Motor neuron (in vitro differentiated cells): ENCODE measurements around the gene TTYH2. TPM values are rescaled to one million over a fixed set of nuclear protein-coding genes. Genes with fewer than 3 reads are reported as not detected.

Source experiments
- ATAC-seq, 8 experiments: fragments of 200-7000 bp; cut with Tn5 transposase; replicated peaks in 6 of 8; 2 replicates each; pipeline ENCODE4 v1.8.0; 2021; ENCODE audit warnings: mild to moderate bottlenecking in 8 of 8, moderate library complexity in 8 of 8
- H3K27ac ChIP-seq, 2 donors: fragments of 250-450 bp; sonication (Bioruptor Pico); 2 replicates each; pipeline ENCODE4 v1.9.0; 2021; ENCODE audit warnings: antibody characterized with exemption in 2 of 2, mild to moderate bottlenecking in 2 of 2, moderate library complexity in 1 of 2
- H3K4me1 ChIP-seq, 2 donors: fragments of 250-450 bp; sonication (Bioruptor Pico); replicated peaks in 1 of 2; 2 replicates each; pipeline ENCODE4 v1.6.1; 2021; ENCODE audit warnings: antibody characterized with exemption in 2 of 2, mild to moderate bottlenecking in 2 of 2, moderate library complexity in 1 of 2
- H3K4me3 ChIP-seq, 5 donors: fragments of 250-450 bp; sonication (Bioruptor Pico); 2 replicates each; pipeline ENCODE4 v1.9.0; 2021; ENCODE audit warnings: antibody characterized with exemption in 5 of 5, mild to moderate bottlenecking in 5 of 5, moderate library complexity in 4 of 5
- WGBS, 10 experiments: fragments of 450-650 bp; shearing (Covaris generic); methylation state at CpG; one replicate each; pipeline ENCODE4 v1.0.0; 2022; 5-methylcytosine and 5-hydroxymethylcytosine counted together
- in situ Hi-C, 9 experiments: fragments of 400-800 bp; cut with MboI; loops; one replicate each; pipeline ENCODE4 v1.15.0; 2021; ENCODE audit warnings: low sequenced_read_pairs in 9 of 9, low pct_unique_long_range_greater_than_20kb in 2 of 9; ENCODE audit not compliant: unreplicated experiment in 9 of 9
- total RNA-seq, 8 experiments: library from RNA; unstranded; fragments of 300-600 nt; gene quantifications; 2 replicates each; pipeline versions ENCODE4 v1.2.3 to v1.2.4, GENCODE V29; 2022

TTYH2 gene
- total RNA-seq, 8 experiments from 2014 or later = 6.0 to 20.6 (median 9.1) TPM

GRCh38 chr17:74210191-74211140, 2.9 kb upstream of the TTYH2 start:
- Histone ChIP-seq H3K4me1 (peaks cover 40 to 51% of the 10 kb centered on the region in 2 donors), H3K27ac (peak overlapping the region; percentile 57 to 87), H3K4me3 (no peak overlapping the region)
- in situ Hi-C loops = loop anchor here in 2 of 9 experiments (25.0 kb wide), 1 partner anchor 152 kb away; the partner anchor contains the start of genes BTBD17 (in 2 of the 2) and GPR142 (in 2 of the 2)
- 5 to 39% (median 17%) methylated on average over 2 to 9 of the region's 18 CpGs; no CpG with 5 or more reads in 2 of the 10 experiments for WGBS, 10 experiments
- ATAC-seq = peak; percentile 10 to 76 (median 63)

DNA sequence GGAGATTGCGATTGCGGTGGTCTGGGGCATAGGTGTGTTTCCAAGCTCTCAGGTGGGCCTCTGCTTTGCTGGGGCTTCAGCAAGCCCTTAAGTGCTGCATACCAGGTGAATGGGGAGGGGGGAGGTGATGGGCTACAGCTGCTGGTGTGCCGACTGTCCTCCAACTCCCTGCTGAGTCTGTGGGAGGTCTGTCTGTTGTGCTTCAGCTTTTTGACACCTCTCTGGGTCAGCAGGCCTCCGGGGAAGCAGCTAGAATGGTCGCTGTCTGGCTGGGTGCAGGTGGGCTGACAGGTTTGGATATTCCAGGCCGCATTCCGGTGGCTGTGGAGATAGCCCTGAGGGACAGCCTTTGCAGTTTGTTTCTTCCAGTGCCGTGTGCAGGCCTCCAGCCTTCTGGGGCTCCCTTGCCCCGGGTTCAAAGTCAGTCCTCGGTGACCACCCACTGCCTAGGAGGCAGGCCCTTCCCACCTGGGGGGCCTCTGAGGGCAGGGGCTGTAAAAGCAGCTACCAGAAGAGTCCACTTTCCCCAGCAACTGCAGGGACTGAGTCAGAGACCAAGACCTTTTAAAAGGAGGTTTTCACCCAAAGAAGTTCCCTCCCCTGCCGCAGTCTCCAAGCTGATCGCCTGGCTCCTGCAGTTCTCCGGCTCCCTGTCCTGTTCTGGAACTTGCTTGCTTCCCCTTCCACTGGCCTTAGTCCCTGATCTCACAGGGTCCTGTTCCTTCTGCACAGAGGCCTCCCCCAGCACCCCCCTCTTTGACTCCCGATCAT, 2.0 kb upstream of the TTYH2 start:
- 28 to 100% (median 60%) methylated on average over 1 to 5 of the region's 14 CpGs; no CpG with 5 or more reads in 5 of the 10 experiments for WGBS, 10 experiments
- peak in 3 of 8 experiments; percentile 0 to 1 (median 1) for ATAC-seq
- Histone ChIP-seq H3K4me3 (no peak overlapping the region), H3K4me1 (peaks cover 40 to 45% of the 10 kb centered on the region in 2 donors), H3K27ac (peak overlapping the region; percentile 57 to 87)
- in situ Hi-C loops = loop anchor here in 2 of 9 experiments (25.0 kb wide), 1 partner anchor 151 kb away; the partner anchor contains the start of genes BTBD17 (in 2 of the 2) and GPR142 (in 2 of the 2)

DNA sequence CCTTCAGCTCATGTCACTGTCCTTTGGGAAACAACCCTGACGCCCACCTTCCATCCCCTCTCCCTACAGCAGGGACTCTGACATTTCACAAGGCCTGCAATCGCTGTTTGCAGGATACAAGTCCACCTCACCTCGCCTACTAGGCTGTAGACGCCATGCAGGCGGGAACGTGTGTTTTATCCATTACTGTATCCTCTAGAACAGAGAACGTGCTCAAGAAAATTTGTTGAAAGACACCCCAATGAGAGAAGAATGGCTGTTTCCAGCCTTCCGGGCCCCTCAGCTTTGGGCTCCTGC, 1.5 kb upstream of the TTYH2 start:
- peaks cover 40 to 45% of the 10 kb centered on the region in 2 donors for H3K4me1 ChIP-seq
- 17 to 80% (median 58%) methylated on average over 1 to 6 of the region's 8 CpGs; no CpG with 5 or more reads in 4 of the 10 experiments for WGBS, 10 experiments
- peak overlapping the region; percentile 57 to 87 for H3K27ac ChIP-seq
- ATAC-seq = peak in 1 of 8 experiments; percentile 0
- in situ Hi-C loops = loop anchor here in 2 of 9 experiments (25.0 kb wide), 1 partner anchor 150 kb away; the partner anchor contains the start of genes BTBD17 (in 2 of the 2) and GPR142 (in 2 of the 2)
- H3K4me3 ChIP-seq = no peak overlapping the region

- H3K27ac ChIP-seq = peak overlapping the region in 1 of 2 donors; percentile 87
- 0 to 100% (median 62%) methylated on average over 1 to 13 of the region's 48 CpGs; no CpG with 5 or more reads in 2 of the 10 experiments for WGBS, 10 experiments
- peaks cover 40 to 45% of the 10 kb centered on the region in 2 donors for H3K4me1 ChIP-seq
- H3K4me3 ChIP-seq = no peak overlapping the region
- in situ Hi-C loops = loop anchor here in 2 of 9 experiments (25.0 kb wide), 1 partner anchor 150 kb away; the partner anchor contains the start of genes BTBD17 (in 2 of the 2) and GPR142 (in 2 of the 2)
- peak in 3 of 8 experiments; percentile 15 to 27 (median 24) for ATAC-seq
Measured at GRCh38 chr17:74212209-74212912, 1.0 kb upstream of the TTYH2 start.

DNA sequence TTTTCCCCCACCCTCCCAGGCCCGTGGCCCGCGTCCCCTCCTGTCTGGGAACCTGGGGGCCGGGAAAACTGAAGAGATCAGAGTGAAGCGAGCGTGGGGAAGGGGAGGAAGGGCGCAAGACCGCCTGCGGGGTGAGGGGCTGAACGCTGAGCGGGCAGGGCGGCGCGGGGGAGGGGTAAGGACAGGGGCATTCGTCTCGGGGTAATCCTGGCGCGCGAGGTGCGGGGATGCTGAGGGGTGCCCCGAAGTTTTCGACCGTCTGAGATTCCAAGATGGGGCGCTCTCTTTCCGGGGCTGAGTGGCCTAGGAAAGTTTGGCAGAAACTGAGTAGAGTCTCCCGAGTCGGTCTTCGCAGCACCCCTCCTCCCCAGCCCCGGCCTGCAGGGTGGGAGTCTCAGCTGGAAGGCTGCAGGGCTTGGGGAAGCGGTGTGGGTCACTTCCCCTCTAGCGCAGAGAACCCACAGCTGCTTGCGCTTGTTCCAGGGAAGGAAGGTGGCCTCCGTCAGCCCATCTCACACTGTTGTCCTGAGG, 555 bp downstream of the TTYH2 start:
- Histone ChIP-seq H3K4me3 (peak overlapping the region; percentile 24 to 46 (median 33)), H3K4me1 (peaks cover 40 to 45% of the 10 kb centered on the region in 2 donors), H3K27ac (no peak overlapping the region)
- in situ Hi-C loops = loop anchor here in 2 of 9 experiments (25.0 kb wide), 1 partner anchor 148 kb away; the partner anchor contains the start of genes BTBD17 (in 2 of the 2) and GPR142 (in 2 of the 2)
- 0 to 30% (median 20%) methylated on average over 1 to 2 of the region's 33 CpGs; no CpG with 5 or more reads in 7 of the 10 experiments for WGBS, 10 experiments
- peak in 5 of 8 experiments; percentile 2 to 15 (median 8) for ATAC-seq

DNA sequence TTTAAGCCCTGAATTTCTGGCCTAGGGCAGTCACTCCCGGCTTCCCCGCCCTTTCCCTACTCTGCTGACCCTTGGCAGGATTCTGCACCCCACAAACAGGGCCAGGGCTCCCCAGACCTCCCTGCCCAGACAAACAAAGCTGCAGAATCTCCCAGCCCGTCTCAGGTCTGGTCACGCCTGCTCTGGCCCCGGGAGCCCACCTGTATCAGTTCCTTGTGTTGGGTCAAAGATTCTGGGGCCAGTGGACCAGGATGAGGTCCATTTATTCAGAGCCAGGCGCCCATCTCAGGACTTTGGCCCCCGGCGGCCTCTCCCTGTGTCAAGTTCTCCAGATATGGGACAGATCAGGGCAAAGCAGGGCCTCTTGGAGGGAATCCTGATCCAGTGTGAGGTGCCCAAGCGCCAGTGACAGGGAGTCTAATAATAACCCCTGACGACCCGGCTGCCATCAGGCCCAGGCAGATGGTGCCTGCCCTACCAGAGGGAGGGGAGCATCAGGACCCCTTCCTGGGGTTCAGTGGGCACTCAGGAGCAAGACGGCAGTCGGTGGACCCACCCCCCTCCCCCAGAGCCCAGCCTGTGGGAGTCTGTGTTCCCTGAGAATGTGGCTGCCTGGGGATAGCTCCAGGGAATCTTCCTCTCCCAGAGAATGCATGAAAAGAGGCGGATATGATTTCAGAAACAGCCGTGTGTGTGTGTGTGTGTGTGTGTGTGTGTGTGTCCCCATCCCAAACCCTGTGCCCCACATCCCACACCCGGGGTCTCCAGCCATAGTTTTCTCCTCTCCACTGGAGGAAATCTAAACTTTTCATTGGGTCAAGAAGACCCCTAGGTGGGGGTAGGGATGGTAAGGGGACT, 1.3 kb downstream of the TTYH2 start:
- ATAC-seq = no peak
- WGBS, 10 experiments = 51 to 93% (median 69%) methylated on average over 3 to 11 of the region's 16 CpGs; no CpG with 5 or more reads in 6 of the 10 experiments
- H3K27ac ChIP-seq = no peak overlapping the region

DNA sequence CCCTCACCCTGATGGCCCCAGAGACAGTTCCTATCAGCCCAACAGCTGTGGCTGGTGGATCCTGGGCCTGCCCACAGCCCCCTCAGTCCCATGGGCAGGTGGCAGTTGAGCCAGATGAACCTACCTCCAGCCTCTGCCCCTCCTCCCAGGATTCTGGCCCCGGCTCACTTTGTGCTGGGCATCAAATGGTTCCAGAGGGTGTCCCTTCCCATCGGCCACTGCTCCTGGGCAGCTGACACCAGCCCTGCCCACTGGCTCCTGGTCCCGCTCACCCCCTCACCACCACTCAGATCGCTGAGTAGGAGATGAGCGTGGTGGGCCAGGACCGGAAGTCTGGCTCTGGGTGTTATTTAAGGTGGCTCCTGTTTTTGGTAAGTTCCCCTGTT, 2.0 kb downstream of the TTYH2 start:
- in situ Hi-C loops = loop anchor here in 2 of 9 experiments (25.0 kb wide), 1 partner anchor 147 kb away; the partner anchor contains the start of genes BTBD17 (in 2 of the 2) and GPR142 (in 2 of the 2)
- no peak for ATAC-seq
- H3K4me1 ChIP-seq = peaks cover 38 to 40% of the 10 kb centered on the region in 2 donors
- 62 to 100% (median 100%) methylated on average over 1 to 3 of the region's 6 CpGs; no CpG with 5 or more reads in 7 of the 10 experiments for WGBS, 10 experiments
- no peak overlapping the region for H3K27ac ChIP-seq
- no peak overlapping the region for H3K4me3 ChIP-seq

More for the DNA sequence above, 1.3 kb downstream of the TTYH2 start:
- peak overlapping the region in 3 of 5 donors; percentile 33 to 46 (median 36) for H3K4me3 ChIP-seq
- in situ Hi-C loops = loop anchor here in 2 of 9 experiments (25.0 kb wide), 1 partner anchor 148 kb away; the partner anchor contains the start of genes BTBD17 (in 2 of the 2) and GPR142 (in 2 of the 2)
- peaks cover 40 to 45% of the 10 kb centered on the region in 2 donors for H3K4me1 ChIP-seq

- no peak for ATAC-seq
- no peak overlapping the region for H3K27ac ChIP-seq
- in situ Hi-C loops = loop anchor here in 2 of 9 experiments (25.0 kb wide), 1 partner anchor 146 kb away; the partner anchor contains the start of genes BTBD17 (in 2 of the 2) and GPR142 (in 2 of the 2)
- 80 to 90% (median 85%) methylated on average over 1 to 5 of the region's 5 CpGs; no CpG with 5 or more reads in 7 of the 10 experiments for WGBS, 10 experiments
- H3K4me1 ChIP-seq = peaks cover 26 to 30% of the 10 kb centered on the region in 2 donors
- no peak overlapping the region for H3K4me3 ChIP-seq
Measured at GRCh38 chr17:74216505-74216904, 3.1 kb downstream of the TTYH2 start.

DNA sequence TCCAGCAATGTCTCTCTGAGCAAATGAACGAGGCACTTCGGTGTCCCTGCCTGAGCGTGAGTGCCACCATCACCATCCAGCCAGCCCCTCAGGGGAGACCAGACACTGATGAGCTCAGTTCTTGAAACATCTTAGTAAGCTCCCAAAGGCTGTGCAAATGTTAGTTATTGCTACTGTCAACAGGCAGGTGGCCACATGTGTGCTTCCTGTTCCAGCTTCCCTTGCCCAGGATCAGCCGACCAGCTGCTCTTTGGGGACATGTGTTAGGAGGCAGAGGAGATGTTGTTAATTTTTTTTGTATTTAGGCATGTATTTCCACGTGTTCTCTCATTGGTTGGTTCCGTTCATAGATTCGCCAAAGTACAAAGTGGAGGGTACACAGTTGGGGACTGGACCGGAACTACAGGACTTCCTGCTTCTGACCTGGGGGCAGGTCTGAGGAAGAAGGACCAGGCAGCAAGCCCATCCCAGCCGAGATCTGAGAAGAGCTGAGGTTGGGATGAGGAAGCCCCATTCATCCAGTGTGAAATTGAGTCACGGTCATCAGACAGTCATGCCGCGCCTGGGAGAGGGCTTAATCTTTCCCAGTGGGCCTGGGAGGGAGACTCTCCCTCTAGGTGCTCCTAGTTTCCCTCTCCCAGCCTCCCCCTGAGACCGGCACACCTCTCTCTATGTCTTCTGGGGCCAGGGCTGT, 3.8 kb downstream of the TTYH2 start:
- ATAC-seq = no peak
- H3K4me3 ChIP-seq = no peak overlapping the region
- H3K27ac ChIP-seq = no peak overlapping the region
- peaks cover 20 to 23% of the 10 kb centered on the region in 2 donors for H3K4me1 ChIP-seq
- WGBS, 10 experiments = 69 to 100% (median 80%) methylated on average over 1 to 6 of the region's 13 CpGs; no CpG with 5 or more reads in 3 of the 10 experiments
- in situ Hi-C loops = loop anchor here in 2 of 9 experiments (25.0 kb wide), 1 partner anchor 145 kb away; the partner anchor contains the start of genes BTBD17 (in 2 of the 2) and GPR142 (in 2 of the 2)

- Histone ChIP-seq H3K4me1 (peaks cover 18 to 19% of the 10 kb centered on the region in 2 donors), H3K27ac (no peak overlapping the region), H3K4me3 (no peak overlapping the region)
- ATAC-seq = no peak
- in situ Hi-C loops = loop anchor here in 2 of 9 experiments (25.0 kb wide), 1 partner anchor 144 kb away; the partner anchor contains the start of genes BTBD17 (in 2 of the 2) and GPR142 (in 2 of the 2)
- no CpG with 5 or more reads among the region's 2 CpGs for WGBS, 10 experiments
Measured at GRCh38 chr17:74217888-74218287, 4.5 kb downstream of the TTYH2 start.
